H9 (cell line): ENCODE results near the gene OCIAD2. TPM values are rescaled to one million over a fixed set of nuclear protein-coding genes. Genes with fewer than 3 reads are reported as not detected.

Source experiments
- DNase-seq: peaks from one replicate; pipeline ENCODE4 v3.0.0-alpha.2; 2017
- H2AFZ ChIP-seq: one replicate; pipeline ENCODE4 v1.6.1; 2013; ENCODE audit warnings: mild to moderate bottlenecking, low read length, control low read depth, moderate library complexity
- H2AK5ac ChIP-seq: 2 replicates; pipeline ENCODE4 v1.6.1; 2013; ENCODE audit warnings: low read length, control low read depth, mixed read lengths; ENCODE audit not compliant: insufficient read length
- H2BK120ac ChIP-seq: one replicate; pipeline ENCODE4 v1.6.1; 2013; ENCODE audit warnings: low read depth, mild to moderate bottlenecking, low read length, control low read depth, inconsistent platforms; ENCODE audit not compliant: poor library complexity, severe bottlenecking
- H2BK12ac ChIP-seq: 2 replicates; pipeline ENCODE4 v1.6.1; 2013; ENCODE audit warnings: low read length, control low read depth, mixed read lengths, low read depth; ENCODE audit not compliant: insufficient read length
- H2BK15ac ChIP-seq: 2 replicates; pipeline ENCODE4 v1.6.1; 2013; ENCODE audit warnings: low read depth, low read length, control low read depth
- H2BK20ac ChIP-seq: one replicate; pipeline ENCODE4 v1.6.1; 2013; ENCODE audit warnings: low read depth, mild to moderate bottlenecking, low read length, control low read depth, inconsistent platforms; ENCODE audit not compliant: poor library complexity, severe bottlenecking
- H2BK5ac ChIP-seq: 2 replicates; pipeline ENCODE4 v1.6.1; 2013; ENCODE audit warnings: low read length, control low read depth, mixed read lengths; ENCODE audit not compliant: insufficient read length
- H3K14ac ChIP-seq: 2 replicates; pipeline ENCODE4 v1.6.1; 2013; ENCODE audit warnings: low read length, control low read depth; ENCODE audit not compliant: insufficient read depth
- H3K18ac ChIP-seq: 2 replicates; pipeline ENCODE4 v1.6.1; 2013; ENCODE audit warnings: low read depth, mild to moderate bottlenecking, mixed read lengths, low read length, control low read depth; ENCODE audit not compliant: insufficient read length
- H3K23ac ChIP-seq: 2 replicates; pipeline ENCODE4 v1.6.1; 2013; ENCODE audit warnings: low read length, control low read depth, mixed read lengths, low read depth; ENCODE audit not compliant: insufficient read length
- H3K23me2 ChIP-seq: 2 replicates; pipeline ENCODE4 v1.6.1; 2013; ENCODE audit warnings: low read depth, mild to moderate bottlenecking, mixed read lengths, low read length, control low read depth; ENCODE audit not compliant: insufficient read length, poor library complexity, severe bottlenecking
- H3K27ac ChIP-seq: 2 replicates; pipeline ENCODE4 v1.5.1; 2013; ENCODE audit warnings: low read length, control low read depth, mixed read lengths, low read depth; ENCODE audit not compliant: insufficient read length
- H3K27me3 ChIP-seq: 2 replicates; pipeline ENCODE4 v1.6.1; 2013; ENCODE audit warnings: low read length, control low read depth, inconsistent platforms; ENCODE audit not compliant: insufficient read depth
- H3K4ac ChIP-seq: 2 replicates; pipeline ENCODE4 v1.6.1; 2013; ENCODE audit warnings: low read depth, mild to moderate bottlenecking, control low read depth, inconsistent platforms, low read length, moderate library complexity
- H3K4me1 ChIP-seq: 2 replicates; pipeline ENCODE4 v1.6.1; 2013; ENCODE audit warnings: low read length, control low read depth, inconsistent platforms; ENCODE audit not compliant: insufficient read depth
- H3K4me2 ChIP-seq: 2 replicates; pipeline ENCODE4 v1.6.1; 2013; ENCODE audit warnings: low read length, control low read depth, mixed read lengths; ENCODE audit not compliant: insufficient read length, insufficient read depth
- H3K56ac ChIP-seq: 2 replicates; pipeline ENCODE4 v1.6.1; 2013; ENCODE audit warnings: low read depth, mild to moderate bottlenecking, mixed read lengths, low read length, control low read depth; ENCODE audit not compliant: insufficient read length
- H3K79me1 ChIP-seq: 2 replicates; pipeline ENCODE4 v1.6.1; 2013; ENCODE audit warnings: low read depth, mild to moderate bottlenecking, moderate library complexity, low read length, control low read depth, inconsistent platforms; ENCODE audit not compliant: insufficient read depth, poor library complexity, severe bottlenecking
- H3K79me2 ChIP-seq: 2 replicates; pipeline ENCODE4 v1.6.1; 2013; ENCODE audit warnings: low read length, control low read depth, inconsistent platforms; ENCODE audit not compliant: insufficient read depth
- H3K9ac ChIP-seq: 2 replicates; pipeline ENCODE4 v1.6.1; 2013; ENCODE audit warnings: low read length, control low read depth, mixed read lengths; ENCODE audit not compliant: insufficient read length; ENCODE audit errors: extremely low read depth
- H3K9me3 ChIP-seq: one replicate; pipeline ENCODE4 v1.6.1; 2013; ENCODE audit warnings: low read depth, low read length, inconsistent platforms; ENCODE audit not compliant: control insufficient read depth
- H3T11ph ChIP-seq: one replicate; pipeline ENCODE4 v1.6.1; 2013; ENCODE audit warnings: mild to moderate bottlenecking, low read length, control low read depth, inconsistent platforms
- H4K20me1 ChIP-seq: one replicate; pipeline ENCODE4 v1.6.1; 2013; ENCODE audit not compliant: control insufficient read depth, insufficient read length, insufficient read depth
- H4K5ac ChIP-seq: 2 replicates; pipeline ENCODE4 v1.6.1; 2013; ENCODE audit warnings: low read depth, mild to moderate bottlenecking, mixed read lengths, low read length, control low read depth; ENCODE audit not compliant: insufficient read length
- H4K8ac ChIP-seq: replicated peaks from 2 replicates; pipeline ENCODE4 v1.6.1; 2013; ENCODE audit warnings: low read length, control low read depth, mixed read lengths, low read depth; ENCODE audit not compliant: insufficient read length
- H4K91ac ChIP-seq: 2 replicates; pipeline ENCODE4 v1.6.1; 2013; ENCODE audit warnings: low read depth, mild to moderate bottlenecking, moderate library complexity, mixed read lengths, low read length, control low read depth; ENCODE audit not compliant: insufficient read length
- H3K27ac Mint-ChIP-seq, 3 experiments: 2 replicates in 2 of 3; 3 replicates in 1 of 3; pipeline ENCODE4 v1.8.0; 2020 to 2021; ENCODE audit warnings: mixed read lengths in 3 of 3, mild to moderate bottlenecking in 1 of 3, moderate library complexity in 1 of 3
- H3K27me3 Mint-ChIP-seq: 2 replicates; pipeline ENCODE4 v1.8.0; 2021; ENCODE audit warnings: low read depth, mild to moderate bottlenecking, moderate library complexity, mixed read lengths
- H3K36me3 Mint-ChIP-seq, 3 experiments: 2 replicates in 2 of 3; 3 replicates in 1 of 3; pipeline ENCODE4 v1.8.0; 2020 to 2021; ENCODE audit warnings: low read depth in 3 of 3, mixed read lengths in 3 of 3; ENCODE audit not compliant: insufficient read depth in 1 of 3
- H3K4me1 Mint-ChIP-seq, 2 experiments: 2 replicates each; pipeline ENCODE4 v1.8.0; 2020; ENCODE audit warnings: mixed read lengths in 2 of 2
- H3K4me3 Mint-ChIP-seq, 2 experiments: 2 replicates in 1 of 2; 3 replicates in 1 of 2; pipeline ENCODE4 v1.8.0; 2020 to 2021; ENCODE audit warnings: mild to moderate bottlenecking in 2 of 2, mixed read lengths in 2 of 2, moderate library complexity in 1 of 2
- H3K9me3 Mint-ChIP-seq, 2 experiments: 2 replicates in 1 of 2; 3 replicates in 1 of 2; pipeline ENCODE4 v1.8.0; 2020; ENCODE audit warnings: mild to moderate bottlenecking in 2 of 2, mixed read lengths in 2 of 2, moderate library complexity in 1 of 2
- WGBS: extraction: QIAGEN DNeasy Blood & Tissue Kit; methylation state at CpG from one replicate; pipeline ENCODE4 v1.1.7; 2013; ENCODE audit warnings: missing lambda C conversion rate, low lambda C conversion rate, mixed read lengths; ENCODE audit not compliant: insufficient read length; ENCODE audit errors: extremely low coverage; 5-methylcytosine and 5-hydroxymethylcytosine counted together
- total RNA-seq: library from RNA; stranded (reverse); gene quantifications from 2 replicates; pipeline ENCODE4 v1.2.1, GENCODE V29; 2021
- TF ChIP-seq, protein P1 (sequence below): fragments of 200-600 bp; sonication (generic); conservative IDR thresholded peaks from 3 replicates; pipeline ENCODE4 v1.8.0; 2021; ENCODE audit warnings: antibody characterized with exemption, mild to moderate bottlenecking

The OCIAD2 gene
- total RNA-seq, 1 experiment from 2014 or later = 108 TPM

GRCh38 chr4:48904101-48904500, 2.5 kb downstream of the OCIAD2 start:
- no peak overlapping the region for H4K91ac ChIP-seq
- no peak overlapping the region for H2BK15ac ChIP-seq
- no peak for DNase-seq
- H4K8ac ChIP-seq = no peak overlapping the region
- H3K4me3 Mint-ChIP-seq = no peak overlapping the region
- no peak overlapping the region for H3K56ac ChIP-seq
- H3K27ac Mint-ChIP-seq = no peak overlapping the region
- H4K20me1 ChIP-seq = no peaks in the 10 kb centered on the region
- peaks cover 6 to 16% of the 10 kb centered on the region in 2 experiments for H3K4me1 Mint-ChIP-seq
- no peak overlapping the region for H2AFZ ChIP-seq
- no peaks in the 10 kb centered on the region; the same call in 1 of the 2 replicates for H3K27me3 Mint-ChIP-seq
- no peaks in the 10 kb centered on the region for H3K9me3 ChIP-seq
- H3K79me2 ChIP-seq = peaks cover 4% of the 10 kb centered on the region; the same call in 1 of the 2 replicates
- H2BK5ac ChIP-seq = no peak overlapping the region
- no CpG with 5 or more reads among the region's 4 CpGs for WGBS
- H2BK12ac ChIP-seq = no peak overlapping the region
- no peak overlapping the region for H4K5ac ChIP-seq
- H3T11ph ChIP-seq = no peak overlapping the region
- H3K4ac ChIP-seq = no peak overlapping the region
- H3K18ac ChIP-seq = no peak overlapping the region
- no peaks in the 10 kb centered on the region; a peak in 1 of 5 replicates for H3K9me3 Mint-ChIP-seq
- H3K23me2 ChIP-seq = peaks cover 13% of the 10 kb centered on the region
- H2BK20ac ChIP-seq = no peak overlapping the region
- no peak overlapping the region for H2AK5ac ChIP-seq
- no peaks in the 10 kb centered on the region for H3K27me3 ChIP-seq
- H3K27ac ChIP-seq = no peak overlapping the region
- H3K36me3 Mint-ChIP-seq = peaks cover 12 to 39% (median 18%) of the 10 kb centered on the region in 3 experiments; a peak in 5 of 7 replicates
- no peak overlapping the region for H3K4me2 ChIP-seq
- H3K4me1 ChIP-seq = peaks cover 4% of the 10 kb centered on the region
- no peak overlapping the region for H3K14ac ChIP-seq
- H3K79me1 ChIP-seq = no peaks in the 10 kb centered on the region
- TF ChIP-seq, protein P1, sequence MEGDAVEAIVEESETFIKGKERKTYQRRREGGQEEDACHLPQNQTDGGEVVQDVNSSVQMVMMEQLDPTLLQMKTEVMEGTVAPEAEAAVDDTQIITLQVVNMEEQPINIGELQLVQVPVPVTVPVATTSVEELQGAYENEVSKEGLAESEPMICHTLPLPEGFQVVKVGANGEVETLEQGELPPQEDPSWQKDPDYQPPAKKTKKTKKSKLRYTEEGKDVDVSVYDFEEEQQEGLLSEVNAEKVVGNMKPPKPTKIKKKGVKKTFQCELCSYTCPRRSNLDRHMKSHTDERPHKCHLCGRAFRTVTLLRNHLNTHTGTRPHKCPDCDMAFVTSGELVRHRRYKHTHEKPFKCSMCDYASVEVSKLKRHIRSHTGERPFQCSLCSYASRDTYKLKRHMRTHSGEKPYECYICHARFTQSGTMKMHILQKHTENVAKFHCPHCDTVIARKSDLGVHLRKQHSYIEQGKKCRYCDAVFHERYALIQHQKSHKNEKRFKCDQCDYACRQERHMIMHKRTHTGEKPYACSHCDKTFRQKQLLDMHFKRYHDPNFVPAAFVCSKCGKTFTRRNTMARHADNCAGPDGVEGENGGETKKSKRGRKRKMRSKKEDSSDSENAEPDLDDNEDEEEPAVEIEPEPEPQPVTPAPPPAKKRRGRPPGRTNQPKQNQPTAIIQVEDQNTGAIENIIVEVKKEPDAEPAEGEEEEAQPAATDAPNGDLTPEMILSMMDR = no peak
- no peak overlapping the region for H2BK120ac ChIP-seq
- no peak overlapping the region for H3K9ac ChIP-seq
- no peak overlapping the region for H3K23ac ChIP-seq
